HG03135 (cell line): ENCODE results near the gene SDK2.

Source experiments
- ATAC-seq: cut with Tn5 transposase; IDR thresholded peaks from one replicate; pipeline ENCODE4 v1.9.1; 2021; ENCODE audit warnings: mild to moderate bottlenecking, moderate library complexity; ENCODE audit not compliant: unreplicated experiment

SDK2 gene

GRCh38 chr17:73566905-73567782 is 77.1 kb downstream of the SDK2 start:
- ATAC-seq: no peak

- no peak for ATAC-seq
Measured at GRCh38 chr17:73564843-73565242, 79.4 kb downstream of the SDK2 start.

- ATAC-seq: no peak
Measured at GRCh38 chr17:73562896-73563295, 81.3 kb downstream of the SDK2 start.

- ATAC-seq: no peak
Measured at GRCh38 chr17:73561111-73561510, 83.1 kb downstream of the SDK2 start.

- ATAC-seq: no peak
Measured at GRCh38 chr17:73560661-73561060, 83.6 kb downstream of the SDK2 start.

GRCh38 chr17:73559532-73559931 is 84.7 kb downstream of the SDK2 start:
- ATAC-seq: no peak

- ATAC-seq: no peak
Measured at GRCh38 chr17:73555199-73555960, 88.9 kb downstream of the SDK2 start.

- ATAC-seq: no peak
Measured at GRCh38 chr17:73554498-73554897, 89.7 kb downstream of the SDK2 start.

- ATAC-seq: no peak
Measured at GRCh38 chr17:73553311-73553710, 90.9 kb downstream of the SDK2 start.

- ATAC-seq: no peak
Measured at GRCh38 chr17:73552300-73553048, 91.8 kb downstream of the SDK2 start.

GRCh38 chr17:73551759-73552158 is 92.5 kb downstream of the SDK2 start:
- ATAC-seq: no peak

- no peak for ATAC-seq
Measured at GRCh38 chr17:73551144-73551543, 93.1 kb downstream of the SDK2 start.

GRCh38 chr17:73550556-73550955 is 93.7 kb downstream of the SDK2 start:
- ATAC-seq: no peak

- no peak for ATAC-seq
Measured at GRCh38 chr17:73549841-73550430, 94.3 kb downstream of the SDK2 start.

- no peak for ATAC-seq
Measured at GRCh38 chr17:73548620-73549311, 95.5 kb downstream of the SDK2 start.

GRCh38 chr17:73547790-73548189 is 96.5 kb downstream of the SDK2 start:
- ATAC-seq: no peak

GRCh38 chr17:73546770-73547536 is 97.3 kb downstream of the SDK2 start:
- no peak for ATAC-seq

GRCh38 chr17:73546114-73546513 is 98.1 kb downstream of the SDK2 start:
- no peak for ATAC-seq

GRCh38 chr17:73545109-73546032 is 98.9 kb downstream of the SDK2 start:
- ATAC-seq: no peak
